ENCODE data around the gene RANBP10.

Gene RANBP10

DNA sequence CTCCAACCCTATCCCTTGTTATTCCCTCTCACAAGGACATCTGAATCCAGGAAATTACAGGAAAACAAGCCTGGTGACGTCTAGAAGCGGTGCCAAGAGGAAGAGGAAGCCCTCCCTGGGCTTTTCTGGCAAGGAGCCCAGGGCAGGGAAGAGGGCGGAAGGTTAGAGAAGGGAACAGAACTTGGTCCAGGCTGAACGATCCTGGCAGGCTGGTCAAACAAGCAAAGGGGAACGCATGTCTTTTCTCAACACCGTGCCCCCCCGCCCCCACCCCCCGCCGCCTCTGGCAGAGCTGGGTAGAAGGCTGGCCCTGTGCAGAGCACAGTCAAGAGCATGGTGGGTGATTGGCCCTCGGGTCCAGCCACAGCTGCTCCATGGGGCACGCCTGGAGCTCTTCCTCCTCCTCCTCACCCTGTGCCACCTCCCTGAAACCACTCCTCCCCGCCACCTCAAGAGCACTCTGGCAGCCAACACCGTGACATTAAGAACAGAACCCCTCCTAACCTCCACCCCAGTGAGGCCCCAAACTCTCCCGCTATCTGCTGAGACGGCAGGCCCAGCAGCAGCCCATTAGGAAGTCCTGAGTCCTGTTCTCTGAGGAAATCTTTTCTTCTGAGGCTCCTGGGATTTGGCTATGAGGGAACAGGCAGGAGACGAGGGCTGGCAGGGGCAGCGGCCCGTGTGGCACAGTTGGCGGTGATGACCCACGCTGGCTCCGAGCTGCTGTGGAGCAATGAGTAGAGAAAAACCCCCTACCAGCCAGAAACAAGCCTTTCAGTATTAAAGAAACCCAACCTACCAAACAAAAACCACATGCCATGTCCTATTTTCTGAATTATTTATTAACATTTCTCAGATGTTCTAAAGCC lies 132.4 kb downstream of the RANBP10 start:
- DNase-seq: peak in 15 of 42 donors; percentile 24 to 66 (median 42)
- intact Hi-C loops (cut with DNase I): loop anchor here (10.0 kb wide), 1 partner anchor 141 kb away; no protein-coding TSS in a partner anchor

All from head of caudate nucleus (tissue), 42 donors.